Bladder microvascular endothelial cell (primary cell): ENCODE measurements around the gene TYW1. TPM values are rescaled to one million over a fixed set of nuclear protein-coding genes. Genes with fewer than 3 reads are reported as not detected.

ENCODE experiments used
- total RNA-seq: library from RNA; depleted of rRNA; stranded (reverse); fragments of >200 nt; gene quantifications from 2 replicates; pipeline ENCODE4 v1.2.3, GENCODE V29; 2014

The TYW1 gene
- 9.2 and 24.1 TPM in 2 replicates for total RNA-seq

DNA sequence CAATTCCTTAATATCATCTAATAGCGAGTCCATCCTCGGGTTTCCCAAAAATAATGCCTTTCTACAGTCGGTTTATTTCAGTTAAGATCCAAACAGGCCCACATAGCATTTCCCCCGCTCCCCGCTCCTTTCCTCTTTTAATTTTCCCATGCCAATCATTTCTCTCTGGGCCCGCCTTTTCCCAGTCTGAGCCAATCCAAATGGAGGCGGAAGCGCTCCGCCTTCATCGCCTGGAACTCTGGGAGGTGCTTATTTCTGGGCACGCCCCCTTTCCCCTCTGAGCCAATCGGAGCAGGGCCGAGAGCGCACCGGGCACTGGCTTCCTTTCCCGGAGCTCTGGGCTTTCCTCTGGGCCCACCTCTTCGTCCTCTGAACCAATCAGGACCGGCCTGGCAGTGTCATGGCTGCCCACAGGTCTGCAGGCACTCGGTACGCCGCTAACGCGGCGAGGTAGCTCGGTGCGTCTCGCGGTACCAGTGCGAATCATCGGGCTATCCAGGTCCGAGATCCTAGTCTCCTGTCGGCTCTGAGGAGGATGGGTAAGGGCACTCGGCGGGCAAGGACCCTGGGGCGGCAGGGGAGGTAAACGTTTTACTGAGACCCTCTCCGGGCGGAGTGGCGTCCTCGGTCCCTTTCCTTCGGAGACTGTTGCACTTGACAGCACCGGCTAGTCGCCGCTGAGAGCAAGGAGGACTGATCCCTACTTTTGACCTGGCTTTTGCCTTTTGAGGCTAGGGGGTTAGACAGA lies at the start of gene TYW1:
Gene TYW1 (plus strand): TSS at position 390 of the 748 bp plus-strand sequence. CDS start 146 bp downstream, at position 536.

GRCh38 chr7:66995050-66995776 lies 1.4 kb upstream of the TYW1 start, which contains the start of gene SBDS:
SBDS (minus strand) TSS chr7:66995586; CDS start chr7:66995417, 169 bp downstream.

Other genes starting within 250 kb of the TYW1 start
- gene TMEM248, start 75.6 kb upstream of the TYW1 start, total RNA-seq, result 36.1 and 84.0 TPM in 2 replicates
- 66.2 and 97.8 TPM in 2 replicates for gene SBDS, start 1.2 kb upstream of the TYW1 start, total RNA-seq